HG02870 (cell line): ENCODE measurements around the gene OTUD7B.
"Not testable (repeated sequence)": the region's sequence is repeated elsewhere in the genome, so short reads cannot be mapped to it uniquely, and the experiment has no call there.

Experiments used
- ATAC-seq: cut with Tn5 transposase; IDR thresholded peaks from one replicate; pipeline ENCODE4 v1.9.1; 2021; ENCODE audit warnings: mild to moderate bottlenecking, moderate library complexity; ENCODE audit not compliant: unreplicated experiment

OTUD7B gene

GRCh38 chr1:149962039-149962647 is 48.4 kb downstream of the OTUD7B start:
- no peak for ATAC-seq

GRCh38 chr1:149957548-149957947 is 53.0 kb downstream of the OTUD7B start:
- not testable (repeated sequence) for ATAC-seq

- ATAC-seq, result no peak
Measured at GRCh38 chr1:149949911-149950310, 60.6 kb downstream of the OTUD7B start.

DNA sequence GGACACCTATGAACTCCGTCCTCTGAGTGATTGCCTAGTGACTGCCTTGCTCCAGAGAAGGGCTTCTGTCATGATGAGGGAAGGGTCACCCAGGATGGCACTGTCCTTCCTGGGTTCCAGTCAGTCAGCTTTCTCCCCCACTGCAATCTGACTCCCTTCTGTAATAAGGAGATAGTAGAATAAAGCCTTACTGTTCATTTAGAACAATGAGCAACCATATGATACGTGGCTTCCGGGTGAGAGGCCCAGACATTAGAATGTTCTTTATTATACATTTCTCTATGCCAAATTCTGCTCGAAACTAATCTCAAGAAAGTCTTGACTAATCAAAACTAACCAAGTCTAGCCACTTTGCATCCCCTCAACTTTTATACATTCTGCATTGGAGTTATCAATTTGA is 65.3 kb downstream of the OTUD7B start:
- ATAC-seq, result no peak

- no peak for ATAC-seq
Measured at GRCh38 chr1:149942885-149943284, 67.6 kb downstream of the OTUD7B start.

GRCh38 chr1:149942207-149942606 is 68.3 kb downstream of the OTUD7B start:
- no peak for ATAC-seq

- ATAC-seq, result no peak
Measured at GRCh38 chr1:149940427-149940826, 70.1 kb downstream of the OTUD7B start.

- ATAC-seq, result not testable (repeated sequence)
Measured at GRCh38 chr1:149938668-149939003, 71.9 kb downstream of the OTUD7B start.

- ATAC-seq, result no peak
Measured at GRCh38 chr1:149937759-149938158, 72.8 kb downstream of the OTUD7B start.

DNA sequence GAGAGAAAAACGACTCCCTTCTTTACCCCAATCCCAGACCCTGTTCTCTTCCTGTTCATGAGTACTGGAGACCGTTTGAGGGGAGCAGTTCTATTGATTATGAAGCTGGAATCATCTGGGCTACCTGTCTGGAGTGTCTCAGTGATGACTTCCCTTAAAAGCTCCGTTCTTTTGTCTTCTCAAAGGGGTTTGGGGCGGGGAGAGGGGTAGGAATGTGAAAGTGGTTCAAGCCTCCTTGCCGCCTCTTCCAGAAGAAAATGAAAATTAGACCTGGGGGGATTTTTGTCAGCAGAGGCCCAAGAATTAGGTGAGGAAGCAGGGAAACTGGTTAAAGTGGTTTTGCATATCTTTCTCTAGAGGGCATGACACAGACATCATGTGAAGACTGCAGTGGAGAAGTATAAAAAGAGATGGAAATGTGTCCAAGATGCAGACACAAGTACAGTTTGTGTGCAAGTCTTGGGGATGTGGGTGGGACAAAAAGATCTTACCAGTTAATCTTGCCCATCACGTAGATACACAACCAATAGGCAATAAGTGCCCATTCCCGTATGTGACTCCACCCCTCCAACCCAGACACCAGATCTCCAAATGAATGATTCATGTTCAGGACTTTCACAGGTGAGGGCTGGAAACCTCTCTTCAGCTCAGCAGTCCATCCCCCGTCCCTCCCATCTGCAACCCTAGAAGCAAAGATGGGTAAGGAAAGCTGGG is 73.4 kb downstream of the OTUD7B start:
- ATAC-seq, result no peak

- no peak for ATAC-seq
Measured at GRCh38 chr1:149936170-149936991, 74.1 kb downstream of the OTUD7B start, which contains the start of gene MTMR11. MTMR11 (minus strand) TSS chr1:149936879; CDS start chr1:149936647, 232 bp downstream.

DNA sequence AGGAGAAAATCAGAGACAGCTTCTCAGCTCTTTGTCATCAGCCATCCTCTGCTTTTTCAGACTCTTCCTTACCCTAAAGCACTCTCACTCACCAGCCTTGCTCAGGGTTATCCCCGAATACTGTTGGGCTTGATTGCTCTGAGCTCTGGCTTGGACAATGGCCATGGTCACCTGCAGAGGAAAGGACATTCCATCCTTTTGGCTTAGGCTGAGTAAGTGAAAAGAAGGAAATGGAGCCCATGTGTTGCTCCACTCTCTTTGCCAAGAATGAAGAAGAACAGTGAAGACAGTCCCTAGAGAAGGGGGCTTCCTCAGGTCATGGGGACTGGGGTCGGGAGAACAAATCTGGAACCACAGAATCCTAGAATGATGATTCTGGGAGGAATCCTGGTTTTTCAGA is 76.2 kb downstream of the OTUD7B start:
- no peak for ATAC-seq

- ATAC-seq, result no peak
Measured at GRCh38 chr1:149933208-149933607, 77.3 kb downstream of the OTUD7B start.

DNA sequence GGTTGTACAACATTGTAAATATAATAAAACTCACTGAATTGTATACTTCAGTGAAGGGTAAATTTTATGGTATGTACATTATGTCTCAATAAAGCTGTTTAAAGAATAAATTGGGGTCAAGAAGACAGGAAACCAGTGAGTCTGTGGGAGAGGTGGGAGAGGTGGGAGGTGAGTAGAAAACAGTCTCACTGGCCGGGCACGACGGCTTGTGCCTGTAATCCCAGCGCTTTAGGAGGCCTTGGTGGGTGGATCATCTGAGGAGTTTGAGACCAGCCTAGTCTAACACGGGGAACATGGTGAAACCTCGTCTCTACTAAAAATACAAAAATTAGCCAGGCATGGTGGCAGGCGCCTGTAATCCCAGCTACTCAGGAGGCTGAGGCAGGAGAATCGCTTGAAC is 78.1 kb downstream of the OTUD7B start:
- ATAC-seq, result no peak

DNA sequence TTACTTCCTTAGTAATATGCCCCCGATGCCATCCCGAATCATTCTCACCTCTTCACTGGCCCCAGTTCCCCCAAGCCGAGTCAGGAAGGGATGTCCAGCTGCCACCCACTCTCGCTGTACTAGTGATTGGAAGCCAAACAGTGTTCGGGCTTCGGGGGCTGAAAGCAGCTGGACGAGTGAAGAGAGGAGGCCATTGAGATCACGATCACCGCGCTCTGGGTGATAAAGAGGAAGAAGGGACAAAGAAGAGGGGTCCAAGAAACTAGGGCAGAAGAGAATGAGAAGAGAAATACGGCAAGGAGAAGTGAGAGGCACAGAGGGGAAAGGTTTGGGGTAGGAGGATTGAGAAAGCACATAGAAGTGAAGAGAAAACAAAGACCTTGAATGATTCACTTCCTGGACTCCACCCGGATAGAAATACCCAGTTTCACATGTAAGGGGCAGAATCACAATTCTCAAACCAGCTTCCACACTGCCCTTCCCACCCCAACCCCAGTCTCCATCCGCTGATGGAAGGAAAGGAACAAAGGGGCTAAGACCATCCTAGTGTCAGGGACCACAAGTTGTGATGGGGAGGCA is 79.2 kb downstream of the OTUD7B start:
- ATAC-seq, result no peak

DNA sequence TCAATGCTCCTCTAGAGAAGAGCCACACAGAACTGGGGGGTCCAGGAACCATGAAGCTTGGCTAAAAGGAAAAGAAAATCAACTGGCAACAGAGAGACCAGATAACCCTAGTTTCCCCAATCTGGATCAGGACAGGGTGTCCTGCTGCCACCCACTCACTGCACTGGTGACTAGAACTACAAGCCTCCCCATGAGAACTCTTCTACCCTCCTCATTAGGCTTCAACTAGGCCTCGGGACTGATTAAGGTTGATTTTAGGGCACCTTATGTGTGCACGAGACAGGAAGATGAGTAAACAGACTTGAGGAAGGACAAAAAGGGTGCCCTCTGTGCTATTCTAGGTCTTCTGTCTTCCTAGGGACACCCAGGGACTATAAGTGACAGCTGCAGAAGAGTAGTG is 80.7 kb downstream of the OTUD7B start:
- ATAC-seq, result no peak

DNA sequence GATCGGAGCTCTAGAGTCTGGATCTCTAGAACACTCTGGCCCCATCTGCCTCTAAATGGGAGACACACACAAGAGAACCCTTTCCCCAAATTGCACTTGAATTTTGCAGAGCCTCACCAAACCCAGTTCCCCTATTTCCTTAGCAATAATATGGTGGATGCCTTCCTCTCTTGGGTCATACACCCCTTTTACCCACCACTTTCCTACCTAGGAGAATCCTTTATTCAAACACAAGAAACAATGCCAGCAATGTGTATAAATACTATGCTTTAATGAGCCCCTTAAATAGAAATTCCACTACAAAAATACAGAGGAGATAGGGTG is 82.2 kb downstream of the OTUD7B start:
- no peak for ATAC-seq

GRCh38 chr1:149927563-149928400 is 82.7 kb downstream of the OTUD7B start, which contains the start of gene SF3B4:
SF3B4 (minus strand) TSS chr1:149927803; CDS start chr1:149927759, 44 bp downstream.
- ATAC-seq, result peak; percentile 90

- no peak for ATAC-seq
Measured at GRCh38 chr1:149927056-149927562, 83.4 kb downstream of the OTUD7B start.

DNA sequence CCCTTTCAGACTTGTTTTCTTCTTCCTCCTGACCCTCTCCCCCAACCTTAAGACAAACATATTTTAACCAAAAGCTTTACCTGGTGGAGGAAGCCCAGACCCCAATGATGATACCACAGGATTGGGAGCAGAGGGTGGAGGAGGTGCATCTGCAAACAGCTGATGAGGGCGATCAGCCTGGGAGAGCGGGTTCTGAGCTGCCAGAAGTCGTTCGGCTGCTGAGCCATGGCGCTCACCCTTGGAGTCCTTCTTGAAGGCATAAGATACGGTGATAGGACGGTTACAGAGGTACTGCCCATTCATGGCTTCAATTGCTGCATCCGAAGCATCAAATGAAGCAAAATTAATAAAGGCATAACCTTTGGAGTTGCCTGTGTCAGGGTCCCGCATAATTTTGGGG is 84.2 kb downstream of the OTUD7B start:
- no peak for ATAC-seq
